GM20000 (cell line): ENCODE data around the gene IL20RA.

ENCODE experiments used
- DNase-seq: peaks from one replicate; pipeline ENCODE4 v3.0.0; 2012; ENCODE audit warnings: low spot score
- TF ChIP-seq, protein P1 (sequence below): IDR thresholded peaks from 2 replicates; pipeline ENCODE4 v1.5.1; 2012; ENCODE audit warnings: mild to moderate bottlenecking, control low read depth; ENCODE audit errors: extremely low read depth, missing control alignments

IL20RA gene

DNA sequence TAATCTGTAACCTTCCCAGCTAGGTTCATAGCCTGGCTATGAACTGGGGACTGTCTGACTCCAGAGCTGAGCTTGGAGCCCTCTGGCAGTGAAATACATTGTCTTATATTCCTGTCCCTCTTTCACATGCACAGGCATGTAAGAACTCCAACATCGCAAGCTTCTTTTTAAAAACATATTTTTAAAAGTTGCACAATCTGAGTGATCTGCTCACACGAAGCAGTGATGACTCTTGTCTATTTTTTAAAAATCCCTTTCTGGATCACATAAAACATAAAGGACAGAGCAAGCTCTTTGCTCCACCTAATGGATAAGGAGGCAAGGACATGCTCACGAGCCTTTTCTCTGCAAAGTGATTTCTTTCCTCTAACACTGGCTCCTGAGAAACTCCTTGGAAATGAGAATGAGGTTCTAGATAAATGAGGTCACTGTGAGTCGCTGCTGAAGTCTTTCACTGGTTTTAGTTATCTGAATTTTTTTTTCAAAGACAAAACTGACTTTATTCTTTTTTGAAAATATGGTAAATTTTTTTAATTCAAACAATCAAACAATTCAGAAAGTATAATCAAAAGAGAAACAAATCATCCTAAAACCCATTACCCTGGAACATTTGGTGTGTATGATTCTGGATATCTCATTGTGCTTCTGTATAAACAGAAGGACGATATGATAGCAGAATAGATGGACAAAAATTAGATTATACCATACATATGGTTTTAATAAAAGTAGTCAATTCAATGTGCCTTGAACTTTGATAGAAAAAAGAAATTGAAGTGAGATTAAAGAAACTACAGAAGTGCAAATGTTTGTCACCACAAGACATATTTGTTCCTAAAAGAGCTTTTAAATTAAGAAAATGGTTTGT, 30.8 kb downstream of the IL20RA start:
- no peak for DNase-seq
- TF ChIP-seq, protein P1, sequence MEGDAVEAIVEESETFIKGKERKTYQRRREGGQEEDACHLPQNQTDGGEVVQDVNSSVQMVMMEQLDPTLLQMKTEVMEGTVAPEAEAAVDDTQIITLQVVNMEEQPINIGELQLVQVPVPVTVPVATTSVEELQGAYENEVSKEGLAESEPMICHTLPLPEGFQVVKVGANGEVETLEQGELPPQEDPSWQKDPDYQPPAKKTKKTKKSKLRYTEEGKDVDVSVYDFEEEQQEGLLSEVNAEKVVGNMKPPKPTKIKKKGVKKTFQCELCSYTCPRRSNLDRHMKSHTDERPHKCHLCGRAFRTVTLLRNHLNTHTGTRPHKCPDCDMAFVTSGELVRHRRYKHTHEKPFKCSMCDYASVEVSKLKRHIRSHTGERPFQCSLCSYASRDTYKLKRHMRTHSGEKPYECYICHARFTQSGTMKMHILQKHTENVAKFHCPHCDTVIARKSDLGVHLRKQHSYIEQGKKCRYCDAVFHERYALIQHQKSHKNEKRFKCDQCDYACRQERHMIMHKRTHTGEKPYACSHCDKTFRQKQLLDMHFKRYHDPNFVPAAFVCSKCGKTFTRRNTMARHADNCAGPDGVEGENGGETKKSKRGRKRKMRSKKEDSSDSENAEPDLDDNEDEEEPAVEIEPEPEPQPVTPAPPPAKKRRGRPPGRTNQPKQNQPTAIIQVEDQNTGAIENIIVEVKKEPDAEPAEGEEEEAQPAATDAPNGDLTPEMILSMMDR, result no peak

DNA sequence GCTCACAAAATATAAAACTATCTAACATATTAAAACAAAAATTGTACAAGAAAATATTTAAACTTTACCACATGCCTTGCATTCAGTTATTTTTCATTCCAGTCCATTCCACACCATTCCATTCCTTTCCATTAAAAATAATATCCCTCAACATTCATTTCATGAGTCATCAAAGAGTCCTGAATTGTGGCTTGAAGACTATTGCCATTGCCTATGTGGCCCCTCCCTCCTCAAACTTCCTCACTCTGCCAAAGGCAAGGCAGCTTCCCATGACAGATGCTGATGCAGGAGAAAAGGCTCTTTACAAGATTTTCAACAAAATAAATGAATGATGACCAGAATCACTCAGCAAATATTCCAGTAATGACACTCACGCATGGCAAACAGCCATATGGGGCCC, 31.7 kb downstream of the IL20RA start:
- TF ChIP-seq, protein P1, result no peak
- no peak for DNase-seq

DNA sequence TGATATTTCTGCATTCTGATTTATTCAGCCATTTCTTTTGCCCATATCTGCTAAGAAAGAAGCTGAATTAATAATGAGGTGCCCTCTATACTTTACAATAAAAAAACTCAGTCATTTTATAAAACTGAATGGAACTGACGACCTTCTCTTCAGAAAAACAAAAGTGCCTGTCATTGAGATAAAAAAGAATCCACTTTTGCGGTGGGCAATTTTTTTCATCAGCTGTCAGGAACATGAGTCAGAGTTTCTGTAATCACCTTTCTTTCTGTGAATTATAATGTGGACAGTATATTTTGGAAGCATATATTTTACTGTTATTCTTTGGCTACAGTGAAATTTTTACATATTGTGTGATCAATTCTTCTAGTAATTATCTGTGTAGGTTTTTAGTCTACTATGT, 33.4 kb downstream of the IL20RA start:
- DNase-seq, result no peak
- TF ChIP-seq, protein P1, result no peak

DNA sequence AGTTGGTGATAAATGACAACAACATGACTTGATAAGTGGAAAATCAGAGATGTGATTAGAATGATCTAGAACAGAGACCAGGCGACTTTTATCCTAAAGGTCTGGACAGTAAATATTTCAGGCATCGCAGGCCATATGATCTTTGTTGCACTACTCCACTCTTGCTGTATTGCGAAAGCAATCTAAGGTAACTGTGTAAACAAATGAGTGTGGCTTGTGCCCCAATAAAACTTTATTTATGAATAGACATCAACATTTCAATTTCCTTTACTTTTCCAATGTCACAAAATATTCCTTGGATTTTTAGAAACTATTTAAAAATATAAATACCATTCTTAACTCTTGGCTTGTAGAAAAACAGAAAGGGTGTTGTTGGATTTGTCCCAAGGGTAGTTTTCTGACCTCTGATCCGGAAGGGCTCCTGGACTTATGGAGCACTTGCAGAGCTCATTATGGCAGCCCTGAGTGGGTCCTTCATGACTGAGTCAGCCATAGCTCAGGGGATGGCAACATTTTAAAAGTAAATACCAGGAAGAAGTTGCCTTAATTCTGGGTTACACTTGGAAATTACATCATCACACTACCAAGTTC, 34.5 kb downstream of the IL20RA start:
- TF ChIP-seq, protein P1, result no peak
- no peak for DNase-seq

DNA sequence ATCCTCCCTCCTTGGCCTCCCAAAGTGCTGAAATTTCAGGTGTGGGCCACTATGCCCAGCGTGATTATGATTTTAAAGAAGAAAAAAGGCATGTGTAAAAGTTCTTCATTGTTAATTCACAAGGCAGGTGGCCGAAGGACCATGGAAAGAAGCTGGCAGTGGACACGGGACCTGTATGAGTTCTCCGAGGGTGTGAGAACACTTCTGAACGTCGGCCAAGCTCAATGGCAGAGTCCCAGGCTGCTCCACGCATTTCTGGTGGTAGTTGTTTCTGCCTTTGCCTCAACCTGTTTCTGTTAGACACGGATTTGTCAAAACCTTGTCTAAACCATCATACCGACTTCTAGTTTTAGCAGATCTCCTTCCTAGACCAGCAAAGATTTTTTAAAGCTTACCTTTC, 36.6 kb downstream of the IL20RA start:
- TF ChIP-seq, protein P1, result no peak
- DNase-seq, result no peak

DNA sequence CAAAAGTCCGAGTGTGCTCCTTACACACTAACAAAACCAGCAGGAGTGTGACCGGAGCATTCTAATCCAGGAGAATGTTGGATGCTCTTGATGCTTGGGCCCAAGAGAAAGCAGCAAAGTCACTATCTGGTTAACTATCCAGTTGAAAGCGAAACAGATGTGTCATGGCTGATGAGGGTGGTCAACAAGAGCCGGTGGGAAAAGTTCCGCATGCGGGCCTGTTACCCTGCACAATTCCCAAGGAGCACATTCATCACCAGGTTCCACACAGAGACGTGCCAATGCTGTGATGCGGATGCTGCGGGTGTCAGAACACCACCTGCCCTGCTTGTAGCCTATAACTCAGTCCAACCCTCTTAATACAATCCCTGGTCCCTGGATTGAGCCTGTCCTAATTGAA, 38.7 kb downstream of the IL20RA start:
- DNase-seq, result no peak
- TF ChIP-seq, protein P1, result no peak

DNA sequence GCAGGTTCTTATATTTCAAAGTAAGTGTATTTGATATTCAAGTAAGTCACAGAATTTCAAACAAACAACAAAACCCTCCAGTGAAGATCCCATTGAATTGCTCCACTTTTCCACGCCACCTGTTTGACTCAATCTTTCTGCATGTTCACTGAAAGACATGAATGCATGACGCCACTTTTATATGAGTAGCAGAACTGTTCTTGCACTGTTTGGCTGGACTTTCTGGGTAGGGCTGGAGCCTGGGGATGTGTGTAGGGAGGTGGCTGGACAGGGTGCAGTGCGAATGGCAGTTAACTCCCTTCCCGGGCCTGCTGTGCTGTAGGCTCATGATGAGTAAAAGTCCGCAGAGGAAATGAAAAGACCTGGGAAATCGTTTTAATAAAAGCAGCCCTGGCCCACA, 39.7 kb downstream of the IL20RA start:
- TF ChIP-seq, protein P1, result no peak
- no peak for DNase-seq
